A549 (cell line): Measurements from ENCODE around the gene PRMT5. TPM values are rescaled to one million over a fixed set of nuclear protein-coding genes. Genes with fewer than 3 reads are reported as not detected.

Source experiments
- ATAC-seq, 2 experiments: fragments of 200-7000 bp in 1 of 2; fragments of >200 bp in 1 of 2; cut with Nextera tagmentation in 1 of 2; cut with Tn5 transposase in 1 of 2; 3 replicates each; pipeline versions ENCODE4 v1.8.0 to v1.9.1; 2018 to 2020; ENCODE audit warnings: mild to moderate bottlenecking in 1 of 2, moderate library complexity in 1 of 2
- CTCF ChIA-PET: fragments of 300-600 bp; sonication (Branson Sonifier 250); formaldehyde crosslinking; extraction: SDS; loops from one replicate; lab custom pipeline; 2021; ENCODE audit warnings: antibody characterized with exemption, inconsistent platforms; lab: Yijun Ruan, JAX
- POLR2A ChIA-PET: fragments of 350-600 bp; formaldehyde crosslinking; extraction: SDS; loops from one replicate; lab custom pipeline; 2021; ENCODE audit warnings: antibody characterized with exemption, inconsistent platforms; lab: Yijun Ruan, JAX
- DNase-seq, 2 experiments: peaks; one replicate each; pipeline versions ENCODE4 v3.0.0 to v3.0.0-alpha.2; 2011 to 2016; ENCODE audit warnings: low read depth in 1 of 2, low spot score in 1 of 2
- FAIRE-seq: peaks from 2 replicates; lab custom pipeline; 2011; peaks lifted over from hg19 to GRCh38; lab: Jason Lieb, UNC
- H3K27ac ChIP-seq, 2 experiments: fragments of >200 bp; sonication (Bioruptor Twin); formaldehyde crosslinking; 3 replicates each; pipeline ENCODE4 v1.5.1; 2016 to 2017
- H3K4me1 ChIP-seq: fragments of >200 bp; sonication (Bioruptor Twin); formaldehyde crosslinking; 3 replicates; pipeline ENCODE4 v1.6.1; 2016
- H3K4me2 ChIP-seq: fragments of >200 bp; sonication (Bioruptor Twin); formaldehyde crosslinking; 3 replicates; pipeline ENCODE4 v1.6.1; 2016
- H3K4me3 ChIP-seq: fragments of >200 bp; sonication (Bioruptor Twin); formaldehyde crosslinking; 3 replicates; pipeline ENCODE4 v1.5.1; 2016
- H3K9me3 ChIP-seq: fragments of >200 bp; sonication (Bioruptor Twin); formaldehyde crosslinking; 3 replicates; pipeline ENCODE4 v1.6.1; 2016
- BCL3 ChIP-seq: fragments of >200 bp; sonication (Bioruptor Twin); formaldehyde crosslinking; IDR thresholded peaks from 3 replicates; pipeline ENCODE4 v1.6.1; 2016
- BHLHE40 ChIP-seq: IDR thresholded peaks from 2 replicates; pipeline ENCODE4 v1.6.1; 2012; ENCODE audit warnings: low read depth, low read length, inconsistent platforms
- CBX8 ChIP-seq: fragments of 200-600 bp; sonication (generic); IDR thresholded peaks from 2 replicates; pipeline ENCODE4 v1.6.1; 2016
- CHD2 ChIP-seq: fragments of 150-350 bp; IDR thresholded peaks from 2 replicates; pipeline ENCODE4 v1.6.1; 2014; ENCODE audit warnings: low read length; ENCODE audit not compliant: partially characterized antibody
- EHMT2 ChIP-seq: fragments of 200-600 bp; sonication (generic); IDR thresholded peaks from 2 replicates; pipeline ENCODE4 v1.6.1; 2016; ENCODE audit warnings: antibody characterized with exemption, low read depth, mild to moderate bottlenecking, moderate library complexity
- GATA3 ChIP-seq: IDR thresholded peaks from 2 replicates; pipeline ENCODE4 v1.6.1; 2012; ENCODE audit warnings: borderline replicate concordance
- HDAC2 ChIP-seq: fragments of 200-600 bp; sonication (generic); IDR thresholded peaks from 2 replicates; pipeline ENCODE4 v1.6.1; 2016
- HOXA7 ChIP-seq: fragments of 250-450 bp; sonication (Bioruptor Pico); IDR thresholded peaks from 2 replicates; pipeline ENCODE4 v1.5.0; 2020; ENCODE audit warnings: mild to moderate bottlenecking, moderate library complexity
- JUNB ChIP-seq: fragments of >200 bp; sonication (Bioruptor Twin); formaldehyde crosslinking; IDR thresholded peaks from 2 replicates; pipeline ENCODE4 v1.6.1; 2016
- KDM5A ChIP-seq: fragments of 200-600 bp; sonication (generic); IDR thresholded peaks from 2 replicates; pipeline ENCODE4 v1.6.1; 2016; ENCODE audit warnings: antibody characterized with exemption, mild to moderate bottlenecking
- MYC ChIP-seq: IDR thresholded peaks from 2 replicates; pipeline ENCODE4 v1.6.1; 2012; ENCODE audit warnings: mild to moderate bottlenecking, inconsistent platforms, low read length, improper control_type of control experiment, borderline replicate concordance
- PBX3 ChIP-seq: IDR thresholded peaks from 2 replicates; pipeline ENCODE4 v1.6.1; 2012
- PHF8 ChIP-seq: fragments of 200-600 bp; sonication (generic); IDR thresholded peaks from 2 replicates; pipeline ENCODE4 v1.6.1; 2016; ENCODE audit warnings: low read depth, mild to moderate bottlenecking, antibody characterized with exemption, moderate library complexity, borderline replicate concordance
- POLR2A ChIP-seq: IDR thresholded peaks from 2 replicates; pipeline ENCODE4 v1.6.1; 2012; ENCODE audit warnings: mild to moderate bottlenecking, low read length
- RCOR1 ChIP-seq: fragments of 150-350 bp; IDR thresholded peaks from 2 replicates; pipeline ENCODE4 v1.6.1; 2014; ENCODE audit warnings: antibody characterized with exemption, low read length, low read depth
- REST ChIP-seq: fragments of 200-600 bp; sonication (generic); IDR thresholded peaks from 2 replicates; pipeline ENCODE4 v1.6.1; 2016; ENCODE audit warnings: antibody characterized with exemption, mild to moderate bottlenecking, moderate library complexity
- SMC3 ChIP-seq: fragments of >200 bp; sonication (Bioruptor Twin); formaldehyde crosslinking; IDR thresholded peaks from 3 replicates; pipeline ENCODE4 v1.6.1; 2018; ENCODE audit warnings: inconsistent platforms
- ZNF302 ChIP-seq: fragments of 250-450 bp; sonication (Bioruptor Pico); IDR thresholded peaks from 2 replicates; pipeline ENCODE4 v1.9.0; 2021; ENCODE audit warnings: inconsistent platforms, mild to moderate bottlenecking, moderate library complexity
- ZSCAN20 ChIP-seq: fragments of 250-450 bp; sonication (Bioruptor Pico); IDR thresholded peaks from 2 replicates; pipeline ENCODE4 v1.8.0; 2022; ENCODE audit warnings: mild to moderate bottlenecking, moderate library complexity
- WGBS: methylation state at CpG from one replicate; pipeline ENCODE4 v1.1.6; 2017; ENCODE audit errors: missing lambda C conversion rate; 5-methylcytosine and 5-hydroxymethylcytosine counted together
- polyA plus RNA-seq, 4 experiments: library from polyadenylated mRNA; depleted of rRNA in 3 of 4; stranded (reverse); fragments of >200 nt; fragmentation: RNase III in 1 of 4; extraction: RNeasy Plus Mini Kit Qiagen cat#74134 plus additional on column Dnase treatment in 1 of 4; gene quantifications; 2 replicates in 3 of 4; 3 replicates in 1 of 4; pipeline ENCODE4 v1.2.3, GENCODE V29; 2011 to 2017

The PRMT5 gene
- polyA plus RNA-seq, 2 of the 4 experiments (the other 2 are of a cell fraction): 188 to 214 TPM

GRCh38 chr14:22895402-22895801 lies 33.8 kb downstream of the PRMT5 start (continued):
- TF ChIP-seq BHLHE40 (no peak), REST (no peak)

DNA sequence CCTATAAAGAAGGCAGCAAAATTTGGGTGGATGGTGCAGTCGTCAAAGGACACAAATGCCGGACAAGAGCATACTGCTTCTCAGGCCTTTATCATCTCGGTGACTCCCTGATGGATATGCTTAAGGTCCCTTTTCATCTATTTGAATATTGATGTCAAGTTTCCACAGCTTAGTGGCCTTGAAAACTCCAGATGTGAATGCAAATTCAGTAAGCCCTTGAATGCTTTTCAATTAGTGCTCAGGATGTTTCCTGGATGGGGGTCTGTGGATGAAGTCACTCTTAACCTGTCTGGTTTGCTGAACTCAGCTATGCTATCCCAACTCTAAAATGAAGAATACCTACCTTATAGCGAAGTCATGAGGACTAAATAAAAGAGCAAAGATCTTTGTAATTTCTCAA lies 35.5 kb downstream of the PRMT5 start:
- ATAC-seq: no peak
- FAIRE-seq: no peak
- ChIA-PET POLR2A (no interaction called here), CTCF (interaction anchor here (1.0 to 16.6 kb wide), 4 partner anchors 13 to 323 kb away, joined by 3 to 368 read pairs (median 6); partner anchors contain the start of genes LRP10 and REM2)
- Histone ChIP-seq H3K4me2 (no peak overlapping the region), H3K4me1 (peaks cover 14% of the 10 kb centered on the region), H3K4me3 (no peak overlapping the region), H3K9me3 (no peaks in the 10 kb centered on the region), H3K27ac (no peak overlapping the region)
- TF ChIP-seq EHMT2 (no peak), HDAC2 (no peak), ZNF302 (CRISPR knock-in tag) (no peak), GATA3 (no peak), PHF8 (no peak), RCOR1 (no peak), MYC (no peak), JUNB (no peak), SMC3 (no peak), CHD2 (no peak), CBX8 (no peak), POLR2A (no peak), ZSCAN20 (CRISPR knock-in tag) (no peak), BCL3 (no peak), PBX3 (no peak), KDM5A (no peak)
- no peak for DNase-seq
- 80% methylated on average over 4 of the region's 4 CpGs for WGBS

DNA sequence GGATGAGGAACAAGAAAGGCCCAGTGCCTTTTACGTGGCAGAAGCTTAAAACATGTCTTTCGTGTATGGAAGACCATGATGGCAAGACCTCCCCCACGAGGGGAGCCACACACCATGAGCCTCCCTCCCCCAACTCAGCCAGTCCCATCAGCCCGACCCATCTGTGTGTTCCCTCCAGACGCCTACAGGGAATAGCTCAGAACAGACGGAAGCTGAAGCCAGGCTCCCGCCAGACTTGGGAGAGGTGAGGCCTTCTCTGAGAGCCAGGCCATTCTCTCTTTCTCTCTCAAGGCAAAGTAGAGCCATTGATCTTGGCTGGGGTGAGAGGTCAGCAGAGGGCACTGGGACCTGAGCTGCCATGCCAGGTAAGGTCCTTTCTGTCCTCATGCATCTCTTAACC lies 36.7 kb downstream of the PRMT5 start:
- TF ChIP-seq HOXA7 (CRISPR knock-in tag) (no peak), RCOR1 (no peak)
- Histone ChIP-seq H3K9me3 (no peaks in the 10 kb centered on the region), H3K4me1 (peaks cover 11% of the 10 kb centered on the region), H3K4me2 (no peak overlapping the region), H3K27ac (no peak overlapping the region), H3K4me3 (no peak overlapping the region)
- CTCF ChIA-PET: interaction anchor here (1.0 to 23.1 kb wide), 6 partner anchors 3 to 69 kb away, joined by 3 to 368 read pairs (median 6); partner anchors contain the start of genes LRP10 and REM2
- POLR2A ChIA-PET: no interaction called here
- FAIRE-seq: no peak
- no peak for ATAC-seq
- WGBS: 87% methylated on average over 7 of the region's 7 CpGs
- no peak for DNase-seq
